BLaER1 treated with 17β-estradiol and CSF1 and Interleukin-3, amounts not matched to agents 10 nM and 100 nM (cell line): ENCODE data around the gene WDR13.

Source experiments
- H3K27ac ChIP-seq, 11 experiments: shearing (Covaris generic); formaldehyde crosslinking; 2 replicates each; pipeline ENCODE4 v1.8.1; 2022
- H3K27me3 ChIP-seq, 11 experiments: shearing (Covaris generic); formaldehyde crosslinking; 2 replicates each; pipeline ENCODE4 v1.8.1; 2022
- H3K36me3 ChIP-seq, 11 experiments: shearing (Covaris generic); formaldehyde crosslinking; 2 replicates each; pipeline ENCODE4 v1.8.1; 2022
- H3K4me1 ChIP-seq, 10 experiments: shearing (Covaris generic); formaldehyde crosslinking; 2 replicates each; pipeline ENCODE4 v1.8.1; 2022
- H3K4me2 ChIP-seq, 11 experiments: shearing (Covaris generic); formaldehyde crosslinking; 2 replicates each; pipeline ENCODE4 v1.8.1; 2022
- H3K4me3 ChIP-seq, 10 experiments: shearing (Covaris generic); formaldehyde crosslinking; 2 replicates each; pipeline ENCODE4 v1.8.1; 2022
- H3K9ac ChIP-seq, 11 experiments: shearing (Covaris generic); formaldehyde crosslinking; 2 replicates each; pipeline ENCODE4 v1.8.1; 2022
- H3K9me3 ChIP-seq, 11 experiments: shearing (Covaris generic); formaldehyde crosslinking; replicated peaks in 1 of 11; 2 replicates each; pipeline ENCODE4 v1.8.1; 2022
- H4K20me1 ChIP-seq, 11 experiments: shearing (Covaris generic); formaldehyde crosslinking; 2 replicates each; pipeline ENCODE4 v1.8.1; 2022
- Cebpa-rat ChIP-seq, 11 experiments: shearing (Covaris generic); IDR thresholded peaks; 2 replicates each; pipeline ENCODE4 v1.8.1; 2022

WDR13 gene

DNA sequence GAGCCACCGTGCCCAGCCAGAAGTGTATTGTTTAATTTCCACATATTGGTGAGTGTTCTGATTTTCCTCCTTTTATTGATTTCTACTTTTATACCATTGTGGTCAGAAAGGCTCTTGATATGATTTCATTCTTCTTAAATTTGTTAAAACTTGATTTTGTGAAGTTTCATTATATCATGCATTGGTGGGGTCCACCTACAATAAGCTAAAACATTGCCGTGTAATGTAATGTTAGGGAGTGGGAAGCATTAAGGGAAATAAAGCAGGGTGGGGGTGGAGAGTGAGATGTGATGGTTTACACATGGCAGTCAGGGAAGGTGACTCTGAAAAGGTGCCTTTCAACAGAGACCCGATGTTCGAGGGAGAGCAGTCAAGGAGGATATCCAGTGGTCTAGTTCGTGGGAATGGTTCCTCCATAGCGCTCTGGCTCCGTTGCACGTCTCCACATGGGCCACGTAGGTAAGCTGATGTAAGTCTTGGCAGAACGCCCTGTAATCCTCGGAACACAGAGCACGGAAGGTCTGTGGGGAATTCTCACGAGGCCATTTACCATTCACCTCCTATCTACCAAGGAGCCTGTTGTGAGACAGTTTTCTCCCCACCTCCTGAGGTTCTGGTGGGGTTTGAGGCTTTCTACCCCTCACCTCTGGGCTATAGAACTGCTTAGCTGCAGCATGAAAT is 7.7 kb upstream of the WDR13 start:
- H3K27ac ChIP-seq: no peak overlapping the region
- TF ChIP-seq Cebpa-rat (IDR thresholded peaks at IDR 0.05): no peak
- no peak overlapping the region for H3K4me3 ChIP-seq
- H3K9ac ChIP-seq: no peak overlapping the region
- no peaks in the 10 kb centered on the region; a peak in 1 of 22 replicates for H3K9me3 ChIP-seq
- H3K36me3 ChIP-seq: no peaks in the 10 kb centered on the region
- H3K4me2 ChIP-seq: no peak overlapping the region
- peaks cover 0 to 66% (median 27%) of the 10 kb centered on the region in 11 experiments; a peak in 13 of 22 replicates for H3K27me3 ChIP-seq
- no peaks in the 10 kb centered on the region for H4K20me1 ChIP-seq
- H3K4me1 ChIP-seq: peaks cover 0 to 13% (median 3%) of the 10 kb centered on the region in 10 experiments; a peak in 4 of 20 replicates

DNA sequence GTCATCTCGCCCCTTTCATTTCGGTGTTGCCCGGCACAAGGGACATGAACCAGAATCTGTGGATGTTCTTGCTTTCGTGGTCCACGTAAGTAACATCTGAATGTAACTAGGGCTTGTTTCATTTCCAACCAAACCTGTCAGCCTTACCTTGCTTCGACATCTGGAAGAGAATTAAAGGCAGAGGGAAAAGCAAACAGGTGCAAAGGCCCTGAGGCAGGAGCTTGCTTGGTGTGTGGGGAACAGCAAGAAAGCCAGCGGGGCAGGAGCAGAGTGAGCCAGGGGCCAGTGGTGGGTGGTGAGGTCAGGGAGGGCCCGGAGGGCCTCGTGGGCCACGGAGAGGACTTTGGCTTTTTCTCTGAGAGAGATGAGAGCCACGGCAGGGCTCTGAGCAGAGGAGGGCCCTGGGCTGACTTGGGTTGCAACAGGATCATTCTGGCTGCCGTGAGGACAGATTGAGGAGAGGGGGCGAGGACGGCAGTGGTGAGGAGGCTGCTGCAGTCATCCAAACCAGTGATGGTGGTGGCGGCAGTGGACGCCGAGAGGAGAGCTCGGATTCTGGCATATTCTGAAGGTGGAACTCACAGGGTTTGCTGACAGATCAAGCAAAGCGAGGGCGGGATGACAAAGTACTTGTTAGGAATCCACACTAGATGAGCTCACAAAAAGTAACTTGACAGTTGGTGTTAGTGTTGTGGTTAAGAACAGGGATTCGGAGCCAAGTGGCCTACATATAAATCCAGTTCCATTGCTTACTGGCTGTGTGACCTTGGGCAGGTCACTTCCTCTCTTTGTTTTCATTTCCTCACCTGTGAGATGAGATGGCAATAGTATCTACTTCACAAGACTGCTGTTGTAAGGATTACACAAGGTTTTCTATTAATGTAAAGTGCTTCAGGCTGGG is 6.8 kb upstream of the WDR13 start:
- Histone ChIP-seq H3K27me3 (peaks cover 0 to 64% (median 27%) of the 10 kb centered on the region in 11 experiments; a peak in 13 of 22 replicates), H3K4me2 (no peak overlapping the region), H3K36me3 (no peaks in the 10 kb centered on the region), H3K4me3 (no peak overlapping the region), H3K4me1 (peaks cover 4 to 15% (median 7%) of the 10 kb centered on the region in 10 experiments; a peak in 13 of 20 replicates), H3K9me3 (no peaks in the 10 kb centered on the region; a peak in 1 of 22 replicates), H3K9ac (no peak overlapping the region), H4K20me1 (no peaks in the 10 kb centered on the region), H3K27ac (no peak overlapping the region)
- no peak for TF ChIP-seq Cebpa-rat (IDR thresholded peaks at IDR 0.05)

DNA sequence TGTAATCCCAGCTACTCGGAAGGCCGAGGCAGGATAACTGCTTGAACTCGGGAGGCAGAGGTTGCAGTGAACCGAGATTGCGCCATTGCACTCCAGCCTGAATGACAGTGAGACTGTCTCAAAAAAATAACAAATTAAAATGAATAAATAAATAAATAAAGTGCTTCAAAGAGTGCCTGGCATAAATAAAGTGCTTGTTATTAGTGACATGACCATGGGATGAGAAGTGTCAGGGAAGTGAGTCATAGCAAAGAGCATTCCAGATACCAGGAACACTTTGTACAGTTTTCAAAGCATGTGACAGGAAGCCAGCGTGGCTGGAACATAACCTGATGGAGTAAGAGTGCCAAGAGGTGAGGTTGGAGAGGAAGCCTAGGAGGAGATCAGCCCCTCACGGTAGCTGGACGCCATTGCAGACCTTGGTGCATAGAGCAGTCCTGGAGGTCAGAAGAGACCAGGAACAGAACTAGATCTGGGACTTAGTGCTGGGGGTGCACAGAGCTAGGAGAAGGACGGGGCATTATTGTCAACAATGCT is 6.0 kb upstream of the WDR13 start:
- H3K27ac ChIP-seq: no peak overlapping the region
- no peaks in the 10 kb centered on the region for H3K36me3 ChIP-seq
- no peaks in the 10 kb centered on the region; a peak in 1 of 22 replicates for H3K9me3 ChIP-seq
- no peaks in the 10 kb centered on the region for H4K20me1 ChIP-seq
- H3K9ac ChIP-seq: no peak overlapping the region
- TF ChIP-seq Cebpa-rat (IDR thresholded peaks at IDR 0.05): no peak
- H3K4me2 ChIP-seq: peak overlapping the region in 3 of 11 experiments; percentile 1 to 24 (median 23); a peak in 2 of 22 replicates
- peaks cover 0 to 55% (median 25%) of the 10 kb centered on the region in 11 experiments; a peak in 12 of 22 replicates for H3K27me3 ChIP-seq
- no peak overlapping the region for H3K4me3 ChIP-seq
- H3K4me1 ChIP-seq: peaks cover 7 to 24% (median 16%) of the 10 kb centered on the region in 10 experiments; a peak in 19 of 20 replicates

DNA sequence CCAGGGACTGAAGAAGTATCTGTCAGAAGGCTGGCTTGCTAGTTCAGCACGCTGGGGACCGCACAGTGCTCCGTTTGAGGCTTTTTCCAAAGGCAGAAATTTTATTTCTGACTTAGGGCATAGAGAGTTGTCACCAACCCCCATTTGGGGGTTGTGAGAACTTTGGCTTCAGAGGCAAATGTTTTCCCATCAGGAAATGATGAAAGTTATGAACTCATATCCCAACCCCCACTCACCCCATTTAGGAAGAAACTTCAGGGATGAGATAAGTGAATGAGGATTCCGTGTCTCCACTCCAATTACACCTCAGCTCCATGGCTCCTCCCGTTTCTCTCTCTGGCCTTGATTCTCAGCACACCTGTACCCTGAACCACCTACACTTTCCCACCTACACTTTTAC is 4.3 kb upstream of the WDR13 start:
- no peak for TF ChIP-seq Cebpa-rat (IDR thresholded peaks at IDR 0.05)
- peak overlapping the region in 1 of 11 experiments; percentile 14; a peak in 1 of 22 replicates for H3K4me2 ChIP-seq
- no peak overlapping the region for H3K9ac ChIP-seq
- peaks cover 15 to 32% (median 23%) of the 10 kb centered on the region in 10 experiments; a peak in 19 of 20 replicates for H3K4me1 ChIP-seq
- H3K9me3 ChIP-seq: peaks cover 0 to 3% (median 0%) of the 10 kb centered on the region in 11 experiments; a peak in 1 of 22 replicates
- H4K20me1 ChIP-seq: no peaks in the 10 kb centered on the region
- no peak overlapping the region for H3K27ac ChIP-seq
- peaks cover 0 to 40% (median 16%) of the 10 kb centered on the region in 11 experiments; a peak in 8 of 22 replicates for H3K27me3 ChIP-seq
- H3K4me3 ChIP-seq: no peak overlapping the region
- no peaks in the 10 kb centered on the region for H3K36me3 ChIP-seq

DNA sequence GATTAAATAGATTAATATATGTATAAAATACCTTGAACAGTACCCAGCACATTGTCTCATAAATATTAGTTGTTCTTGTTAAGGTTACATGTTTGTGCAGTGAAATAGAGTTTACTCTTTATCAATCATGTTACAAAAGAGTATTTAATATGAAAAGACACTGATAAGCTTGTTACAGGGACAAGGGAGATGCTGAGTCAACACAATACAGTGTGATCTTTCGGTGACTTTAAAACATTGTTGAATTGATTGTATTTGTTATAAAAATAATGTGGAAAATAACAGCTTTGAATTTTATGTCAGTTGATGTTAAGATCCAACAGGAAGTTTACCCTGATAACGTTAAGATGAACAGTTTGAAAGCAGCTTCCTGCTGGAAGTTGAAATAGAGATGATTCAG is 1.4 kb upstream of the WDR13 start:
- Histone ChIP-seq H4K20me1 (peaks cover 0 to 22% (median 0%) of the 10 kb centered on the region in 11 experiments; a peak in 2 of 22 replicates), H3K9ac (peak overlapping the region in 9 of 11 experiments; percentile 28 to 62 (median 48); a peak in 12 of 22 replicates), H3K27ac (peak overlapping the region in 10 of 11 experiments; percentile 38 to 96 (median 94); a peak in 19 of 22 replicates), H3K4me1 (peaks cover 23 to 39% (median 28%) of the 10 kb centered on the region in 10 experiments), H3K36me3 (peaks cover 0 to 22% (median 18%) of the 10 kb centered on the region in 11 experiments; a peak in 17 of 22 replicates), H3K27me3 (peaks cover 0 to 28% (median 9%) of the 10 kb centered on the region in 11 experiments; a peak in 10 of 22 replicates), H3K4me3 (no peak overlapping the region), H3K4me2 (peak overlapping the region; percentile 15 to 78 (median 53); a peak in 20 of 22 replicates), H3K9me3 (peaks cover 0 to 4% (median 0%) of the 10 kb centered on the region in 11 experiments; a peak in 1 of 22 replicates)
- no peak for TF ChIP-seq Cebpa-rat (IDR thresholded peaks at IDR 0.05)

DNA sequence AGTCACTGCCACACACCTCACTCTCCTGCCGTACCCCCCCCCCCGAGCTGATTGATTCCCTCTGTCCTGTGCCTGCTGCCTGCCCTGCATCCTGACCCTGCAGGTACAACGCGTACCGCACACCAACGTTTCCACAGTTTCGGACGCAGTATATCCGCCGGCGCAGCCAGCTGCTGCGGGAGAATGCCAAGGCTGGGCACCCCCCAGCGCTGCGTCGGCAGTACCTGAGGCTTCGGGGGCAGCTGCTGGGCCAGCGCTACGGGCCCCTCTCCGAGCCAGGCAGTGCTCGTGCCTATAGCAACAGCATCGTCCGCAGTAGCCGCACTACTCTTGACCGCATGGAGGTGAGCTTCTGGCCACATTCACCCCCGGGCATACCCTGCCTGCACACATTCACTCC is 1.3 kb downstream of the WDR13 start:
- H3K4me2 ChIP-seq: peak overlapping the region; percentile 60 to 80 (median 68)
- H3K4me3 ChIP-seq: peak overlapping the region; percentile 51 to 77 (median 72)
- peaks cover 0 to 21% (median 5%) of the 10 kb centered on the region in 11 experiments; a peak in 13 of 22 replicates for H3K27me3 ChIP-seq
- peak overlapping the region; percentile 87 to 95 (median 91); a peak in 19 of 22 replicates for H3K9ac ChIP-seq
- peaks cover 19 to 33% (median 26%) of the 10 kb centered on the region in 10 experiments for H3K4me1 ChIP-seq
- peaks cover 0 to 4% (median 0%) of the 10 kb centered on the region in 11 experiments; a peak in 1 of 22 replicates for H3K9me3 ChIP-seq
- peak overlapping the region in 5 of 11 experiments; percentile 92 to 96 (median 96); a peak in 7 of 22 replicates for H3K27ac ChIP-seq
- H3K36me3 ChIP-seq: peaks cover 1 to 47% (median 34%) of the 10 kb centered on the region in 11 experiments; a peak in 20 of 22 replicates
- no peak for TF ChIP-seq Cebpa-rat (IDR thresholded peaks at IDR 0.05)
- peaks cover 0 to 37% (median 0%) of the 10 kb centered on the region in 11 experiments; a peak in 3 of 22 replicates for H4K20me1 ChIP-seq

DNA sequence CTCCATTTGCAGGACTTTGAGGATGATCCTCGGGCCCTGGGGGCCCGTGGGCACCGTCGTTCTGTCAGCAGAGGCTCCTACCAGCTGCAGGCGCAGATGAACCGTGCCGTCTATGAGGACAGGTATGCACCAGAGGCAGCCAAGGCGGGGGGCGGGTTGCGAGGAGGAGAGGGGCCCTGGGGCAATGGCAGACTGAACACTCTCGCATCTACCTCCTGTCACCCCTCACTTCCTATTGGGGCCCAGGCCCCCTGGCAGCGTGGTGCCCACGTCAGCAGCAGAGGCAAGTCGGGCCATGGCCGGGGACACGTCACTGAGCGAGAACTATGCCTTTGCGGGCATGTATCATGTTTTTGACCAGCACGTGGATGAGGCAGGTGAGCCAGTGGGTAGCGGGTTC is 2.0 kb downstream of the WDR13 start:
- Histone ChIP-seq H3K4me1 (peaks cover 19 to 33% (median 26%) of the 10 kb centered on the region in 10 experiments), H3K4me2 (no peak overlapping the region), H3K4me3 (no peak overlapping the region), H3K36me3 (peaks cover 9 to 54% (median 40%) of the 10 kb centered on the region in 11 experiments; a peak in 20 of 22 replicates), H3K27ac (no peak overlapping the region), H4K20me1 (peaks cover 0 to 41% (median 0%) of the 10 kb centered on the region in 11 experiments; a peak in 3 of 22 replicates), H3K9ac (0 out of 22 replicates have a peak overlapping the region, but pooled peaks of 1 of the 11 experiments have one; percentile 92), H3K9me3 (peaks cover 0 to 4% (median 0%) of the 10 kb centered on the region in 11 experiments; a peak in 1 of 22 replicates), H3K27me3 (peaks cover 0 to 26% (median 9%) of the 10 kb centered on the region in 11 experiments; a peak in 13 of 22 replicates)
- no peak for TF ChIP-seq Cebpa-rat (IDR thresholded peaks at IDR 0.05)

DNA sequence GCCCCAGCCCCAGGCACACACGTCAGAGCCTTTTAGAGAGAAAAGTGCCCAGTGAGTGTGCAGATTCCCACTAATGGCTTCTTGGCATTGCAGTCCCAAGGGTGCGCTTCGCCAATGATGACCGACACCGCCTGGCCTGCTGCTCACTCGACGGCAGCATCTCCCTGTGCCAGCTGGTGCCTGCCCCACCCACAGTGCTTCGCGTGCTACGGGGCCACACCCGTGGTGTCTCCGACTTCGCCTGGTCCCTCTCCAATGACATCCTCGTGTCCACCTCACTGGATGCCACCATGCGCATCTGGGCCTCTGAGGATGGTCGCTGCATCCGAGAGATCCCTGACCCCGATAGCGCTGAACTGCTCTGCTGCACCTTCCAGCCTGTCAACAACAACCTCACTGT is 2.9 kb downstream of the WDR13 start:
- H3K4me1 ChIP-seq: peaks cover 19 to 27% (median 24%) of the 10 kb centered on the region in 10 experiments
- H3K4me3 ChIP-seq: no peak overlapping the region
- H4K20me1 ChIP-seq: peaks cover 0 to 46% (median 0%) of the 10 kb centered on the region in 11 experiments; a peak in 3 of 22 replicates
- no peak overlapping the region for H3K4me2 ChIP-seq
- peaks cover 10 to 63% (median 48%) of the 10 kb centered on the region in 11 experiments; a peak in 20 of 22 replicates for H3K36me3 ChIP-seq
- peaks cover 0 to 35% (median 10%) of the 10 kb centered on the region in 11 experiments; a peak in 13 of 22 replicates for H3K27me3 ChIP-seq
- H3K27ac ChIP-seq: no peak overlapping the region
- no peak for TF ChIP-seq Cebpa-rat (IDR thresholded peaks at IDR 0.05)
- H3K9ac ChIP-seq: no peak overlapping the region
- peaks cover 0 to 4% (median 0%) of the 10 kb centered on the region in 11 experiments; a peak in 1 of 22 replicates for H3K9me3 ChIP-seq
